WTC11 (cell line): ENCODE data around the gene ARHGEF12. TPM values are rescaled to one million over a fixed set of nuclear protein-coding genes. Genes with fewer than 3 reads are reported as not detected.
A peak's percentile ranks its signal among the peaks of the same experiment; 100 is the strongest.

Experiments
- ATAC-seq: fragments of 200-7000 bp; cut with Tn5 transposase; 2 replicates; pipeline ENCODE4 v1.10.0; 2021; ENCODE audit warnings: mild to moderate bottlenecking, moderate library complexity
- CTCF ChIA-PET: fragments of 300-600 bp; sonication (Branson Sonifier 250); formaldehyde crosslinking; loops from one replicate; lab custom pipeline; 2021; ENCODE audit warnings: antibody characterized with exemption; lab: Charles Lee
- POLR2A ChIA-PET: fragments of 350-600 bp; sonication (Branson Sonifier 250); formaldehyde crosslinking; loops from one replicate; lab custom pipeline; 2021; ENCODE audit warnings: antibody characterized with exemption; lab: Charles Lee
- DNase-seq: peaks from one replicate; pipeline ENCODE4 v3.0.0; 2021; ENCODE audit warnings: low spot score
- H3K27ac Mint-ChIP-seq: 2 replicates; pipeline ENCODE4 v1.8.0; 2021; ENCODE audit warnings: mixed read lengths
- H3K27me3 Mint-ChIP-seq: 2 replicates; pipeline ENCODE4 v1.8.0; 2021; ENCODE audit warnings: low read depth, mild to moderate bottlenecking, moderate library complexity, mixed read lengths
- H3K36me3 Mint-ChIP-seq: 2 replicates; pipeline ENCODE4 v1.8.0; 2021; ENCODE audit warnings: mixed read lengths
- H3K4me1 Mint-ChIP-seq: 2 replicates; pipeline ENCODE4 v1.8.0; 2022; ENCODE audit warnings: mixed read lengths
- H3K4me3 Mint-ChIP-seq: 2 replicates; pipeline ENCODE4 v1.8.0; 2021; ENCODE audit warnings: mild to moderate bottlenecking, moderate library complexity, mixed read lengths
- H3K9me3 Mint-ChIP-seq: 2 replicates; pipeline ENCODE4 v1.8.0; 2021; ENCODE audit warnings: mixed read lengths
- ATF3 ChIP-seq: sonication (generic); formaldehyde crosslinking; conservative IDR thresholded peaks from 2 replicates; pipeline ENCODE4 v1.8.1; 2022; ENCODE audit warnings: mild to moderate bottlenecking, missing genetic modification reagents
- CREB1 ChIP-seq: sonication (generic); formaldehyde crosslinking; IDR thresholded peaks from 2 replicates; pipeline ENCODE4 v1.8.0; 2023; ENCODE audit warnings: mild to moderate bottlenecking, missing genetic modification reagents
- E2F1 ChIP-seq: sonication (generic); formaldehyde crosslinking; IDR thresholded peaks from 2 replicates; pipeline ENCODE4 v1.8.0; 2022; ENCODE audit warnings: mild to moderate bottlenecking, missing genetic modification reagents
- ESRRA ChIP-seq: sonication (generic); formaldehyde crosslinking; IDR thresholded peaks from 2 replicates; pipeline ENCODE4 v1.8.1; 2022; ENCODE audit warnings: mild to moderate bottlenecking, missing genetic modification reagents, borderline replicate concordance
- FOXJ3 ChIP-seq: sonication (generic); formaldehyde crosslinking; IDR thresholded peaks from 2 replicates; pipeline ENCODE4 v1.9.0; 2021; ENCODE audit warnings: missing genetic modification reagents, mild to moderate bottlenecking, borderline replicate concordance
- FOXP1 ChIP-seq: sonication (generic); formaldehyde crosslinking; IDR thresholded peaks from 2 replicates; pipeline ENCODE4 v1.8.0; 2022; ENCODE audit warnings: missing genetic modification reagents, mild to moderate bottlenecking, moderate library complexity, borderline replicate concordance
- GABPB1 ChIP-seq: sonication (generic); formaldehyde crosslinking; IDR thresholded peaks from 2 replicates; pipeline ENCODE4 v1.8.1; 2023; ENCODE audit warnings: mild to moderate bottlenecking, missing genetic modification reagents
- NFYB ChIP-seq: sonication (generic); formaldehyde crosslinking; conservative IDR thresholded peaks from 2 replicates; pipeline ENCODE4 v1.8.0; 2022; ENCODE audit warnings: low read depth, missing genetic modification reagents
- NR1H2 ChIP-seq: sonication (generic); formaldehyde crosslinking; IDR thresholded peaks from 2 replicates; pipeline ENCODE4 v1.9.0; 2021; ENCODE audit warnings: mild to moderate bottlenecking, moderate library complexity, missing genetic modification reagents
- TEAD4 ChIP-seq: sonication (generic); formaldehyde crosslinking; IDR thresholded peaks from 2 replicates; pipeline ENCODE4 v1.8.0; 2022; ENCODE audit warnings: mild to moderate bottlenecking, missing genetic modification reagents
- ZNF263 ChIP-seq: sonication (generic); formaldehyde crosslinking; IDR thresholded peaks from 2 replicates; pipeline ENCODE4 v1.8.1; 2022; ENCODE audit warnings: low read depth, mild to moderate bottlenecking, moderate library complexity, missing genetic modification reagents
- ZNF423 ChIP-seq: fragments of 250-450 bp; sonication (Bioruptor Pico); IDR thresholded peaks from 2 replicates; pipeline ENCODE4 v2.1.2; 2022; ENCODE audit warnings: mild to moderate bottlenecking, moderate library complexity
- ZNF425 ChIP-seq: fragments of 250-450 bp; sonication (Bioruptor Pico); conservative IDR thresholded peaks from 2 replicates; pipeline ENCODE4 v1.9.0; 2021; ENCODE audit warnings: mild to moderate bottlenecking
- total RNA-seq: library from RNA; stranded (reverse); gene quantifications from 3 replicates; pipeline ENCODE4 v1.2.3, GENCODE V29; 2021
- TF ChIP-seq, protein P1 (sequence below): sonication (generic); formaldehyde crosslinking; IDR thresholded peaks from 2 replicates; pipeline ENCODE4 v1.8.0; 2022; ENCODE audit warnings: mild to moderate bottlenecking, missing genetic modification reagents
- TF ChIP-seq, protein P2 (sequence below): sonication (generic); formaldehyde crosslinking; IDR thresholded peaks from 2 replicates; pipeline ENCODE4 v1.8.0; 2022; ENCODE audit warnings: missing genetic modification reagents
- TF ChIP-seq, protein P3 (sequence below): sonication (generic); formaldehyde crosslinking; IDR thresholded peaks from 2 replicates; pipeline ENCODE4 v1.8.1; 2022; ENCODE audit warnings: low read depth, missing genetic modification reagents, borderline replicate concordance
- TF ChIP-seq, protein P4 (sequence below): sonication (generic); formaldehyde crosslinking; IDR thresholded peaks from 2 replicates; pipeline ENCODE4 v1.8.1; 2023; ENCODE audit warnings: mild to moderate bottlenecking, moderate library complexity, missing genetic modification reagents

Gene ARHGEF12
- total RNA-seq, 1 experiment from 2014 or later: 35.8 TPM

- POLR2A ChIA-PET: no interaction called here
- Mint-ChIP-seq H3K36me3 (peaks cover 6% of the 10 kb centered on the region), H3K9me3 (peaks cover 3% of the 10 kb centered on the region; the same call in 1 of the 2 replicates)
- no peak for DNase-seq
- TF ChIP-seq ATF3 (CRISPR knock-in tag): no peak
- no peak for TF ChIP-seq GABPB1 (CRISPR knock-in tag)
- TF ChIP-seq, protein P1, sequence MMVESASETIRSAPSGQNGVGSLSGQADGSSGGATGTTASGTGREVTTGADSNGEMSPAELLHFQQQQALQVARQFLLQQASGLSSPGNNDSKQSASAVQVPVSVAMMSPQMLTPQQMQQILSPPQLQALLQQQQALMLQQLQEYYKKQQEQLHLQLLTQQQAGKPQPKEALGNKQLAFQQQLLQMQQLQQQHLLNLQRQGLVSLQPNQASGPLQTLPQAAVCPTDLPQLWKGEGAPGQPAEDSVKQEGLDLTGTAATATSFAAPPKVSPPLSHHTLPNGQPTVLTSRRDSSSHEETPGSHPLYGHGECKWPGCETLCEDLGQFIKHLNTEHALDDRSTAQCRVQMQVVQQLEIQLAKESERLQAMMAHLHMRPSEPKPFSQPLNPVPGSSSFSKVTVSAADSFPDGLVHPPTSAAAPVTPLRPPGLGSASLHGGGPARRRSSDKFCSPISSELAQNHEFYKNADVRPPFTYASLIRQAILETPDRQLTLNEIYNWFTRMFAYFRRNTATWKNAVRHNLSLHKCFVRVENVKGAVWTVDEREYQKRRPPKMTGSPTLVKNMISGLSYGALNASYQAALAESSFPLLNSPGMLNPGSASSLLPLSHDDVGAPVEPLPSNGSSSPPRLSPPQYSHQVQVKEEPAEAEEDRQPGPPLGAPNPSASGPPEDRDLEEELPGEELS: no peak
- no peak for TF ChIP-seq FOXP1
- TF ChIP-seq, protein P2, sequence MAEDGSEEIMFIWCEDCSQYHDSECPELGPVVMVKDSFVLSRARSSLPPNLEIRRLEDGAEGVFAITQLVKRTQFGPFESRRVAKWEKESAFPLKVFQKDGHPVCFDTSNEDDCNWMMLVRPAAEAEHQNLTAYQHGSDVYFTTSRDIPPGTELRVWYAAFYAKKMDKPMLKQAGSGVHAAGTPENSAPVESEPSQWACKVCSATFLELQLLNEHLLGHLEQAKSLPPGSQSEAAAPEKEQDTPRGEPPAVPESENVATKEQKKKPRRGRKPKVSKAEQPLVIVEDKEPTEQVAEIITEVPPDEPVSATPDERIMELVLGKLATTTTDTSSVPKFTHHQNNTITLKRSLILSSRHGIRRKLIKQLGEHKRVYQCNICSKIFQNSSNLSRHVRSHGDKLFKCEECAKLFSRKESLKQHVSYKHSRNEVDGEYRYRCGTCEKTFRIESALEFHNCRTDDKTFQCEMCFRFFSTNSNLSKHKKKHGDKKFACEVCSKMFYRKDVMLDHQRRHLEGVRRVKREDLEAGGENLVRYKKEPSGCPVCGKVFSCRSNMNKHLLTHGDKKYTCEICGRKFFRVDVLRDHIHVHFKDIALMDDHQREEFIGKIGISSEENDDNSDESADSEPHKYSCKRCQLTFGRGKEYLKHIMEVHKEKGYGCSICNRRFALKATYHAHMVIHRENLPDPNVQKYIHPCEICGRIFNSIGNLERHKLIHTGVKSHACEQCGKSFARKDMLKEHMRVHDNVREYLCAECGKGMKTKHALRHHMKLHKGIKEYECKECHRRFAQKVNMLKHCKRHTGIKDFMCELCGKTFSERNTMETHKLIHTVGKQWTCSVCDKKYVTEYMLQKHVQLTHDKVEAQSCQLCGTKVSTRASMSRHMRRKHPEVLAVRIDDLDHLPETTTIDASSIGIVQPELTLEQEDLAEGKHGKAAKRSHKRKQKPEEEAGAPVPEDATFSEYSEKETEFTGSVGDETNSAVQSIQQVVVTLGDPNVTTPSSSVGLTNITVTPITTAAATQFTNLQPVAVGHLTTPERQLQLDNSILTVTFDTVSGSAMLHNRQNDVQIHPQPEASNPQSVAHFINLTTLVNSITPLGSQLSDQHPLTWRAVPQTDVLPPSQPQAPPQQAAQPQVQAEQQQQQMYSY (CRISPR knock-in tag): no peak
- no peak for TF ChIP-seq E2F1 (CRISPR knock-in tag)
- TF ChIP-seq ESRRA (CRISPR knock-in tag): no peak
- TF ChIP-seq ZNF425 (CRISPR knock-in tag): no peak
- no peak for TF ChIP-seq ZNF423 (CRISPR knock-in tag)
- TF ChIP-seq FOXJ3: no peak
- TF ChIP-seq, protein P3, sequence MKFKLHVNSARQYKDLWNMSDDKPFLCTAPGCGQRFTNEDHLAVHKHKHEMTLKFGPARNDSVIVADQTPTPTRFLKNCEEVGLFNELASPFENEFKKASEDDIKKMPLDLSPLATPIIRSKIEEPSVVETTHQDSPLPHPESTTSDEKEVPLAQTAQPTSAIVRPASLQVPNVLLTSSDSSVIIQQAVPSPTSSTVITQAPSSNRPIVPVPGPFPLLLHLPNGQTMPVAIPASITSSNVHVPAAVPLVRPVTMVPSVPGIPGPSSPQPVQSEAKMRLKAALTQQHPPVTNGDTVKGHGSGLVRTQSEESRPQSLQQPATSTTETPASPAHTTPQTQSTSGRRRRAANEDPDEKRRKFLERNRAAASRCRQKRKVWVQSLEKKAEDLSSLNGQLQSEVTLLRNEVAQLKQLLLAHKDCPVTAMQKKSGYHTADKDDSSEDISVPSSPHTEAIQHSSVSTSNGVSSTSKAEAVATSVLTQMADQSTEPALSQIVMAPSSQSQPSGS (CRISPR knock-in tag): no peak
- no peak for TF ChIP-seq TEAD4 (CRISPR knock-in tag)
- no peak for TF ChIP-seq CREB1 (CRISPR knock-in tag)
- no peak for TF ChIP-seq NFYB (CRISPR knock-in tag)
- TF ChIP-seq ZNF263 (CRISPR knock-in tag): no peak
- no peak for TF ChIP-seq NR1H2 (CRISPR knock-in tag)
- TF ChIP-seq, protein P4, sequence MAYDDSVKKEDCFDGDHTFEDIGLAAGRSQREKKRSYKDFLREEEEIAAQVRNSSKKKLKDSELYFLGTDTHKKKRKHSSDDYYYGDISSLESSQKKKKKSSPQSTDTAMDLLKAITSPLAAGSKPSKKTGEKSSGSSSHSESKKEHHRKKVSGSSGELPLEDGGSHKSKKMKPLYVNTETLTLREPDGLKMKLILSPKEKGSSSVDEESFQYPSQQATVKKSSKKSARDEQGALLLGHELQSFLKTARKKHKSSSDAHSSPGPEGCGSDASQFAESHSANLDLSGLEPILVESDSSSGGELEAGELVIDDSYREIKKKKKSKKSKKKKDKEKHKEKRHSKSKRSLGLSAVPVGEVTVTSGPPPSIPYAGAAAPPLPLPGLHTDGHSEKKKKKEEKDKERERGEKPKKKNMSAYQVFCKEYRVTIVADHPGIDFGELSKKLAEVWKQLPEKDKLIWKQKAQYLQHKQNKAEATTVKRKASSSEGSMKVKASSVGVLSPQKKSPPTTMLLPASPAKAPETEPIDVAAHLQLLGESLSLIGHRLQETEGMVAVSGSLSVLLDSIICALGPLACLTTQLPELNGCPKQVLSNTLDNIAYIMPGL (CRISPR knock-in tag): no peak
- TF ChIP-seq, all 79 proteins: peak for 0
- CTCF ChIA-PET: interaction anchor here (1.1 to 2.5 kb wide), 2 partner anchors 9 to 24 kb away, joined by 3 to 26 read pairs; partner anchors contain the start of gene ARHGEF12
- H3K27me3 Mint-ChIP-seq: peaks cover 16% of the 10 kb centered on the region
- H3K4me1 Mint-ChIP-seq: peaks cover 17% of the 10 kb centered on the region
- peak overlapping the region; percentile 78 for H3K4me3 Mint-ChIP-seq
- H3K27ac Mint-ChIP-seq: no peak overlapping the region
- ATAC-seq: no peak
Measured at GRCh38 chr11:120326845-120327281, 9.3 kb upstream of the ARHGEF12 start.
